GM18873 (cell line): Measurements from ENCODE around the gene LRFN2.

Experiments
- ATAC-seq: cut with Tn5 transposase; IDR thresholded peaks from one replicate; pipeline ENCODE4 v1.9.1; 2021; ENCODE audit warnings: mild to moderate bottlenecking, moderate library complexity, moderate number of reproducible peaks; ENCODE audit not compliant: unreplicated experiment, low FRiP score

LRFN2 gene

DNA sequence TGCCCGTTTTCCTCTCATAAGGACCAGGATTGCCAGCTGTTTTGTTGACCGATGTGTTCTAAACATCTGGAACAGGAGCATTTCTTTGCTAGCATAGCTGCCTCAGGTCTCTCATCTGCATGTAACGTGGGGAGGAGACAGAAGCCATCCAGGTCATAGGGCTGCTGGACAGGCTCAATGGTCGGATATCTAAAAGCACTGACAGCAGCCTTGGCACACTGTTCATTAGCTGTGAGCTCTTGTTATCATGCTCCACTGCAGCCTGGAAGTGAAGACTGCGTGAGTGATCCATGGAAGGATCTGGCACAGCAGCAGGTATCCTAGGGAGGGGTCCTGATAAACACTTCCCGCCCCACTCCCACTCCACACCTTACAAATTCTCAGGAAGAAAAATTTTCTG is 175.3 kb downstream of the LRFN2 start:
- no peak for ATAC-seq

DNA sequence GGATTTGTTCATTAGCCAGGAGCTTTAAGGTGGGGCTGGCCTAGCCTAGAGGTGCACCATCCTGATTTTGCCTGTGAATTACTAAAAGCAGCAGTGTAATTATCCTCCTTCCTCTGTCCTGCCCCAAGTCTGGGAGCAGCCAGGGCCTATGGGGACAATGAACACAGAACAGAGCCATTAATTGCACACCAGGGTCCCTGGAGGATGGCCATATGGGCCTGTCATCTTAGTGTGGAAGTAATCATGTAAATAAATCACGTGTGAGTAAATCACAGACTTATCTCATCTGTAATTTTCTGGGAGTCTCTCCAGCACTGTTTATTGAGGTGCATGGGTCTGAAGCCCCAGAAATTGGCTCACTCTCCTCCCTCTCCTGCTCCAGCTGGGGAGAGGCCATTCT is 176.3 kb downstream of the LRFN2 start:
- no peak for ATAC-seq

DNA sequence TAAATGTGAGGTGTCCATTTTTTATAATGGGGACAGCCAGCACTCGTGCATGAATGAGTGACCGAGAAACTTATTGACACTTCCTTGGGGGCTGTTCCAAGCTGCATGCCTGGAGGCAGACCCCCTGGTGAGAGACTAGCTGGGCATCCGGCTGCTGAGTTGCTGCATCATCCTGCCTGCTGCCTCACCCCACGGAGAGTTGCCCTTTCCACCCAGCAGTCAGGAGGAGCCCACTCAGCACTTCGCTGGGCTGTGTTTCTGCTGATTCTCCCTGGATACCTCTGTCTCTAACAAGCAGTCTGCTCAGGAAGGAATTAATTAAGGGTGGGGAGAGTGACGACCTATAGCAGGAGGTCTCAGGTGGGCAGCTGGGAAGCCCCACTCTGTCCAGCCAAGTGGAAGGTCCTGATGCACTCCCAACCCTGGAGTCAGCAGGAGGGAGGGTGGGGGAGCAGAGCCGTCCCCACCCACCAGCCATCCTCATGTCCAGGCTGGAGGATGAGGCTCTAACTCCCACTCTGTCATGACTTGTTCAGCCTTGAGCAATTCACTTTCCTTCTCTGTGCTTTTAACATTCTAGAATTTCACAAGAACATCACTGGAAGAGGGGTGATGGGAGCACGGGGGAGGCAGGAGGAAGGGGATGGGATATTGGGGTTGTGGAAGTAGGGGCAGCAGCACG is 177.3 kb downstream of the LRFN2 start:
- ATAC-seq, result no peak

- ATAC-seq, result no peak
Measured at GRCh38 chr6:40408786-40409542, 178.2 kb downstream of the LRFN2 start.

DNA sequence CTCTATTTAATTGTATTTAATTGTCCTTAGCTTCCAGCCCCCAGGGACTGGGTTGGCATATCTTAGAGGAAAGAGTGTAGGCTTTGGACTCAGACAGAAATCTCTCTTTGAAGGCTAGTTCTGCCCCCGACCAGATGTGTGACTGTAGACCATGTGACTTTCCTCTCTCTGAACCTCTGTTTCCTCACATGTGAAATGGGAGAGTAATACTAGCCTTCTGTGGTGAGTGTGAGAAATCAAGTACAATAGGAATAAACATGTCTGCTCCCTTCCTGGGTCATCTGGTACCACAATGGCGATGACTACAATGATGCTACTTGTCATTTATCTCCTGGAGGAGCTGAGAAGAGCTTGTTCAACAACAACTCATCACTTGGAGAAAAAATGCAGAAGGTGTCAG is 179.9 kb downstream of the LRFN2 start:
- ATAC-seq, result no peak

GRCh38 chr6:40406175-40406574 is 181.0 kb downstream of the LRFN2 start:
- no peak for ATAC-seq

DNA sequence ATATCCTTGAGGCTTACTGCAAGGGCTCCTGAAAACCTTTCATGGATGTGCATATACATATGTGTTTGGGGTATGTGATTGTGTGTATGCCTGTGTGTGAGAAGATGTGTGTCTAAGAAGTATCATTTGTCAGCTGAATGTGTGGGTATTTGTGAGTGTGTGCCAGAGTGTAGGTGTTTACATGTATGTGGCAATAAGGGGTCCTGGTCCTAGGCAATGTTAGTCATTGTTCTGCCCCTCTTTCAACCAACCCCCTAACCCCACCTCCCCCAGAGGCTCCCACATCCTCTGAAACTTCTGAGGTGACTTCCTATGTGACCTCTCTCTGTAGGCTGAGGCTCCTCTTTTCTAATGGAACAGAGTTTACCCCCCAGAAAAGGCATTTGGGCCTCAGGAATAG is 186.4 kb downstream of the LRFN2 start:
- ATAC-seq, result no peak

- ATAC-seq, result no peak
Measured at GRCh38 chr6:40399888-40400457, 187.2 kb downstream of the LRFN2 start.

- no peak for ATAC-seq
Measured at GRCh38 chr6:40398810-40399477, 188.2 kb downstream of the LRFN2 start.

GRCh38 chr6:40398034-40398691 is 189.0 kb downstream of the LRFN2 start:
- ATAC-seq, result no peak

DNA sequence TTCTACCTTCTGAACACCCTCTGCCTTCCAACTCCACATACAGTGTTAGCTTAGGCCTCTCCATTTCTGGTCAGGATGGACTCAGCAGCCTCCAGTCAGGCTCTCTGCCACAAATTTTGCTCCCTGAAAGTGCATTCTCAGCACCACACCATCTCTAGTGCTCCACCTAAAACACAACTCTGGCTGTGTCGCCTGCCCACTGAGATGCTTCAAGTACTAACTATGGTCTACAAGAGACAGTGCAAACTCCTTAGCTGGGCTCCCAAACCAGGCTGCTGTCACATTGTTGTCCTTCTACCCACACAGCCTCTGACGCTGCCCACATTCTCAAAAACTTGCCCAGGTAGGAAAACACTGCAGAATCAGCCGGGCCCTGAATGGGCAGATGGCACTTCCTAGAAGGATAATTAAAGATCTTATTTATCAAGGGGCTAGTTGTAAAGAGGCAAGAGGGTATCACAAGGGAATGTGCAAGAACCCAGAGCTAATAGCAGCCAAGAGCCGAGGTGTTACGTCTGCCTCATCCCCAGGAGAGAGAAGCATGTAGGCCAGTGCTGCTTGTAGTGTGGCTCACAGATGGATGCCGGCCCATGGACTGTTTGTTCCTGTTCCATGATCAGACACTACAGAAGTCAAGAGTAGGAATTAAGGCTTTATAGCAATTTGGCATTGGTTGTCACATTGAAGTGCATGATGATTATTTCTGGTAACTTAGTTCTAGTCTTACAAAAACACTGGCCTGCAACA is 189.7 kb downstream of the LRFN2 start:
- no peak for ATAC-seq

GRCh38 chr6:40395698-40396076 is 191.5 kb downstream of the LRFN2 start:
- ATAC-seq, result no peak

DNA sequence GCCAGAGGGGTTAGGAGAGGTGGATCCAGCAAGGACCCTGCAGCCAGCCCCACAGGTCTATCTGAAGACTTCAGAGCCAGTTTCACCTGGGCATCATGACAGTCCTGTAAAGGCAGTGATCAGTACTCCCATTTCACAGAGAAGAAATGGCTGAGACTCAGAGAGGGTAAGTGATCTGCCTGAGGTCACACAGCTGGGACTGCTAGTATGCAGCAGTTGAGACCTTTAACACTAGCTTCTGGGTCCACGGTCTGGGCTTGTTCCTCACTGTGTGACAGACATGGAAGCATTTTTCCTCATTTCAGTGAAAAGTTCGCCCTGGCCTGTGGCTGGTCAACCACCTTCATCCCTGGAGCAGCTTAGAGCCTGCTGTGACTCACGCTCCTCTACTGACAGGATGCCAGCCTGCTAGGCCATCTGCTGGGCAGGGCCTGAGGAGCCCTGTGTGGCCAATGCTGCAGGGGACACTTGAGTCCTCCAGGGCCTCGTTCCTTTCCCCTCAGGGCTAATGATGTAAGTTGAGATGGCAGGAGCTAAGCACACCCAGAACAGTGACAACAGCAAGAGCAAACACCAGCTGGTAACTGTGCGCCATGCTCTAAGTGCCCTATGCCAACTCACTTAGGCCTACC is 192.0 kb downstream of the LRFN2 start:
- ATAC-seq, result no peak

- no peak for ATAC-seq
Measured at GRCh38 chr6:40394381-40394780, 192.8 kb downstream of the LRFN2 start.

DNA sequence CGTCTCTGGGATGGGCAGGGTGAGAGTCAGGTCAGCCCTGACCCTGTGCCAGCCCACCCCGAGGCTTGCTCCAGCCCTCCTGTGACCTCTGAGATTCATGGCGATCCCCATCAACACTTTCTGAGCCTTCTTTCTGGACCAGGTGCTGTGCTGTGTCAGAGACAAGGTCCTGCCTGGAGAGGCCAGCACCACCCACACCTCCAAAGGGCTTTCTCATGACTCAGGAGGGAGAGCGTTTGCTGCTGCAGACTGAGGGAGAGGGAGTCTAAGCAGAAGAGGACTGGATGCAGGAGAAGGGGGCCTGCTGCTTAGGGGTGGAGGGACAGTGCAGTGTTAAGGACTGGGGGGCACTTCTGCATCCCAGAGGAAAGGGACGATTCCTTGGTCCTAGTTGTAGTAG is 193.5 kb downstream of the LRFN2 start:
- ATAC-seq, result no peak

DNA sequence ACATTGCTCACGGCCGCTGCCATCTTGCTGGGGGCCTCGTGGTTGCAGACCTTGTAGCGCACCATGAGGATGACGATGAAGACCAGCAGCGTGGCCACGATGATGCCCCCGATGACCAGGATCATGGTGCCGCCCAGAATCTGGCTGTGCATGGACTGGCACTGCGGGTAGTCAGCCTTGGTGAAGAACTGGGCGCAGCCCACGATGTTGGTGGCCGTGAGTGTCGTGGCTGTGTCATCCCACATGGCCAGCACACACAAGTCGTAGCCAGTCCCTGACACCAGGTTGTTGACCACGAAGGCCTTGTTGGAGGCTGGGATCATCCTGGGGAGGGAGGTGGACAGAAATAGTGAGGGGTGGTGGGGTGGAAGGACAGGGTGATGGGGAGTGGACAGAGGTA is 194.6 kb downstream of the LRFN2 start:
- no peak for ATAC-seq

DNA sequence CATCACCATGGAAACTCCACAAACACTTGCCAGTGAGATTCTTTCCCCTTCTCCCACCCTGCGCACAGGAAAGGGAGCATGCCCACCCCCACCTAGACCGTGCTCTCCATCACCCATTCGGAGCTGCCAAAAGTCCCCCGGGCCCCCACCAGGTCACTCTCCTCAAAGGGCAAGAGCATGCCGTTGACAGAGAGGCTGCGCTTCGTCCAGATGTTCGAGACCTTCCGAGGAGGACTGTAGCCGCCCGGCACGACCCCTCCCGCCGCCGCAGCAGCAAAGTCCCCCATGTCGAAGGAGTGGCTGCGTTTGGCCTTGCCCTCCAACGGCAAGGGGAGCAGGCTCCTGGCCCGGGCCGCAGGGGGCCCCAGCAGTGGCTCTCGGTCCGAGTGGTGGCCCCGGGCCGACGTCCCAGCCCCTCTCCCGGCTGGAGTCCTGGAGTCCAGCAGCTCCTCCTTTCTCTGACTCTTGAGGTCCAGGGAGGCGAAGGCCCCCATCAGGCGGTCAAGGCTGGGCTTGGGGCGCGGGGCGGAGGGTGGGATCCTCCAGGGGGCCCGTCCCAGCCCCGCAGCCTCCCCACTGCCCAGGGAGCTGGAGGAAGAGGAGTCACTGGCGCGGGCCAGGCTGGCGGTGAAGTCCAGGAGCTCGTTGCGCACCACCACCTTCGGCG is 195.2 kb downstream of the LRFN2 start:
- no peak for ATAC-seq

- no peak for ATAC-seq
Measured at GRCh38 chr6:40391086-40391485, 196.1 kb downstream of the LRFN2 start.

DNA sequence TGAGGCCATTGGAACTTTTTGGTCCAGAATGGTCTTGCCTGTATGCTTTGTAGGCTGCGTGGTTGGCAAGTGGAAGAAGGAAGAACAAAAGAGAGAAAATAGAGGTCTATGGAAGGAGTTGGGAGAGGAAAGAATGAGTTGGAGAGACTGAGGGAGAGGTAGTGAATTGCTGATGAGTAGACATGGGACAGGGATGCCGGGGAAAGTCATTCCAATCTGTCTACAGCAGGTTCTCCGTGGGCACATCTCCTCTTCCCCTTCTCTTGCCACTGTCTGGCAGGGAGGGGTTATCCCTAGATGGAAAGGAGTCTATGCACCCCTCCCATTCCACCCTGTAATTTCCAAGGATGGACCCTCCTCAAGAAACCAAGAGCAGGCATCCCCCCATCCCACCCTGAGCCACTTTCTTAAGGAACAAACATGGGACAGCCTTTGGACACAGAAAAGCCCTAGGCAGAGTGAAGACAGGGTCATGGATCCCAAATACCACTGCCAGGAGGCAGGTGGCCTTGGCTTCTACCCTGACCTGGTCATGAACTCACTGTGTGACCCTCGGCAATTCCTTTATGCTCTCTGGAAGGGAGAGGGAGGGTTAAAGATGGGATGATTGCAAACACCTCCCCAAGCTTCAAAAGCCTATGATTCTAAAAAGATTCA is 196.9 kb downstream of the LRFN2 start:
- ATAC-seq, result no peak
